Smooth muscle cell (in vitro differentiated cells): ENCODE data around the gene PCLO. TPM values are rescaled to one million over a fixed set of nuclear protein-coding genes. Genes with fewer than 3 reads are reported as not detected.

Experiments
- DNase-seq: peaks from one replicate; lab custom pipeline; 2025; ENCODE audit not compliant: unreplicated experiment; lab: John Stamatoyannopoulos, UW
- H2AFZ ChIP-seq: fragments of 200-600 bp; sonication (generic); 2 replicates; pipeline ENCODE4 v1.6.0; 2016; ENCODE audit warnings: antibody characterized with exemption, low read depth, mild to moderate bottlenecking
- H3F3A ChIP-seq: fragments of 200-600 bp; sonication (generic); 2 replicates; pipeline ENCODE4 v1.6.0; 2017; ENCODE audit warnings: antibody characterized with exemption, low read depth
- H3K27ac ChIP-seq: fragments of 200-600 bp; sonication (generic); 2 replicates; pipeline ENCODE4 v1.5.1; 2016; ENCODE audit warnings: low read depth, mild to moderate bottlenecking
- H3K27me3 ChIP-seq: fragments of 200-600 bp; sonication (generic); 2 replicates; pipeline ENCODE4 v1.6.1; 2016; ENCODE audit warnings: low read depth, mild to moderate bottlenecking
- H3K36me3 ChIP-seq: fragments of 200-600 bp; sonication (generic); 2 replicates; pipeline ENCODE4 v1.5.1; 2016; ENCODE audit warnings: low read depth
- H3K4me1 ChIP-seq: fragments of 200-600 bp; sonication (generic); 2 replicates; pipeline ENCODE4 v1.5.1; 2016; ENCODE audit warnings: low read depth
- H3K4me2 ChIP-seq: fragments of 200-600 bp; sonication (generic); 2 replicates; pipeline ENCODE4 v1.6.0; 2016; ENCODE audit warnings: mild to moderate bottlenecking
- H3K4me3 ChIP-seq: fragments of 200-600 bp; sonication (generic); 2 replicates; pipeline ENCODE4 v1.5.1; 2016; ENCODE audit warnings: mild to moderate bottlenecking
- H3K79me2 ChIP-seq: fragments of 200-600 bp; sonication (generic); 2 replicates; pipeline ENCODE4 v1.6.0; 2016; ENCODE audit warnings: low read depth, mild to moderate bottlenecking
- H3K9ac ChIP-seq: fragments of 200-600 bp; sonication (generic); 2 replicates; pipeline ENCODE4 v1.6.0; 2016; ENCODE audit warnings: low read depth
- H3K9me3 ChIP-seq: fragments of 200-600 bp; sonication (generic); replicated peaks from 2 replicates; pipeline ENCODE4 v1.5.1; 2016; ENCODE audit warnings: low read depth
- H4K20me1 ChIP-seq: fragments of 200-600 bp; sonication (generic); 2 replicates; pipeline ENCODE4 v1.6.0; 2016; ENCODE audit warnings: low read depth
- WGBS: methylation state at CpG from one replicate; pipeline ENCODE4 v1.1.7; 2016; ENCODE audit warnings: low lambda C conversion rate; 5-methylcytosine and 5-hydroxymethylcytosine counted together
- polyA plus RNA-seq: library from polyadenylated mRNA; unstranded; fragments of >200 nt; fragmentation: Nextera tagmentation; extraction: Ambion mirVana; gene quantifications from 2 replicates; pipeline ENCODE4 v1.2.1, GENCODE V29; 2016
- total RNA-seq: library from RNA; depleted of rRNA; stranded (reverse); fragments of >200 nt; gene quantifications from 2 replicates; pipeline ENCODE4 v1.2.3, GENCODE V29; 2014
- TF ChIP-seq, protein P1 (sequence below): fragments of 200-600 bp; sonication (generic); IDR thresholded peaks from 2 replicates; pipeline ENCODE4 v1.5.1; 2017; ENCODE audit warnings: borderline replicate concordance, mild to moderate bottlenecking, antibody characterized with exemption; ENCODE audit not compliant: insufficient read depth, poor library complexity, severe bottlenecking

PCLO gene
- total and polyA plus RNA-seq, 2 experiments from 2014 or later, result 0.42 to 1.9 TPM

GRCh38 chr7:83161186-83161585 is 1.5 kb downstream of the PCLO start:
- Histone ChIP-seq H3K36me3 (no peaks in the 10 kb centered on the region), H3K79me2 (no peaks in the 10 kb centered on the region), H3K9ac (no peak overlapping the region), H3K4me3 (peak overlapping the region; percentile 74), H3K27me3 (peaks cover 9% of the 10 kb centered on the region), H3K4me1 (peaks cover 10% of the 10 kb centered on the region), H3K4me2 (no peak overlapping the region), H2AFZ (no peak overlapping the region), H3K9me3 (no peaks in the 10 kb centered on the region), H4K20me1 (no peaks in the 10 kb centered on the region), H3F3A (peaks cover 4% of the 10 kb centered on the region), H3K27ac (no peak overlapping the region)
- WGBS, result 66% methylated on average over 4 of the region's 4 CpGs
- TF ChIP-seq, protein P1, sequence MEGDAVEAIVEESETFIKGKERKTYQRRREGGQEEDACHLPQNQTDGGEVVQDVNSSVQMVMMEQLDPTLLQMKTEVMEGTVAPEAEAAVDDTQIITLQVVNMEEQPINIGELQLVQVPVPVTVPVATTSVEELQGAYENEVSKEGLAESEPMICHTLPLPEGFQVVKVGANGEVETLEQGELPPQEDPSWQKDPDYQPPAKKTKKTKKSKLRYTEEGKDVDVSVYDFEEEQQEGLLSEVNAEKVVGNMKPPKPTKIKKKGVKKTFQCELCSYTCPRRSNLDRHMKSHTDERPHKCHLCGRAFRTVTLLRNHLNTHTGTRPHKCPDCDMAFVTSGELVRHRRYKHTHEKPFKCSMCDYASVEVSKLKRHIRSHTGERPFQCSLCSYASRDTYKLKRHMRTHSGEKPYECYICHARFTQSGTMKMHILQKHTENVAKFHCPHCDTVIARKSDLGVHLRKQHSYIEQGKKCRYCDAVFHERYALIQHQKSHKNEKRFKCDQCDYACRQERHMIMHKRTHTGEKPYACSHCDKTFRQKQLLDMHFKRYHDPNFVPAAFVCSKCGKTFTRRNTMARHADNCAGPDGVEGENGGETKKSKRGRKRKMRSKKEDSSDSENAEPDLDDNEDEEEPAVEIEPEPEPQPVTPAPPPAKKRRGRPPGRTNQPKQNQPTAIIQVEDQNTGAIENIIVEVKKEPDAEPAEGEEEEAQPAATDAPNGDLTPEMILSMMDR, result no peak
- no peak for DNase-seq

DNA sequence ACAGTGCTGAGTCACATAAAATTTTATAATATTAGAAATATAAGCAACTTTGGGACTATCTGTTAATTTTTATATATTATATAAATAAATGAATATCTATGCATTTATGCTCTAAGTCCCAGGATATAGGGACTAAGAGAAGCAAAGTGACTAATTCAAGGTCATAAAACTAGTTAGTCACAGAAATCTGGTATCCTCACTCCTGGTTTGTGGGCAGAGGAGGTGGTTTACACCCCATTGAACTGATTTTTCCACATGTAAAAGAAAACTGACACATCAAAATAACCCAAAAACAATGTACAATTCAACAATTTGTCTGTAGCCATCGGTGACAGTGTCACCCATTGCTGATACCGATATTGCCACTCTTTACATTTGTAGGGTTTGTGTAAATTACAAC is 3.0 kb downstream of the PCLO start:
- DNase-seq, result no peak
- Histone ChIP-seq H3F3A (peaks cover 4% of the 10 kb centered on the region), H3K4me1 (peaks cover 10% of the 10 kb centered on the region), H3K4me3 (no peak overlapping the region), H3K9me3 (no peaks in the 10 kb centered on the region), H3K9ac (no peak overlapping the region), H3K36me3 (no peaks in the 10 kb centered on the region), H3K4me2 (no peak overlapping the region), H3K27me3 (peaks cover 9% of the 10 kb centered on the region), H4K20me1 (no peaks in the 10 kb centered on the region), H2AFZ (no peak overlapping the region), H3K79me2 (no peaks in the 10 kb centered on the region), H3K27ac (no peak overlapping the region)
- 97% methylated on average over 2 of the region's 2 CpGs for WGBS
- TF ChIP-seq, protein P1, result no peak

GRCh38 chr7:83156006-83156405 is 6.7 kb downstream of the PCLO start:
- Histone ChIP-seq H3F3A (no peaks in the 10 kb centered on the region), H2AFZ (no peak overlapping the region), H3K9ac (no peak overlapping the region), H3K36me3 (no peaks in the 10 kb centered on the region), H3K4me2 (no peak overlapping the region), H3K27ac (no peak overlapping the region), H3K9me3 (no peaks in the 10 kb centered on the region), H3K4me1 (peaks cover 2% of the 10 kb centered on the region), H3K79me2 (no peaks in the 10 kb centered on the region), H3K27me3 (no peaks in the 10 kb centered on the region), H4K20me1 (no peaks in the 10 kb centered on the region), H3K4me3 (no peak overlapping the region)
- WGBS, result 98% methylated on average over 3 of the region's 3 CpGs
- DNase-seq, result no peak
- TF ChIP-seq, protein P1, result no peak

DNA sequence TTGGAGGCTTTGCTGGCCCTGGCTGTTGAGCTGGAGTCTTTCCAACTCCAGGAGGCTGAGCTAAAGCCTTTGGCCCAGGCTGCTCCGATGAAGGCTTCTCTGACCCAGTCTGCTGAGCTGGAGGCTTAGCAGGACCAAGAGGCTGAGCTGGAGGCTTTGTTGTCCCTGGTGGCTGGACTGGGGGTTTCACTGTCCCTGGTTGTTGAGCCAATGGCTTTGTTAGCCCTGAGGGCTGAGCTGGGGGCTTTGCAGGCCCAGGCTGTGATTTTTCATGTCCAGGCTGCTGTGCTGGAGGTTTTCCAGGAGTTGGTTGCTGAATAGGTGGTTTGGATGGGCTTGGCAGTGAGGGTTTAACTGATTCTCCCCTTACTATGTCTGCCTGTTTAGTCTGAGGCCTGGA is 7.3 kb downstream of the PCLO start:
- no peak overlapping the region for H3K4me3 ChIP-seq
- H3K9me3 ChIP-seq, result no peaks in the 10 kb centered on the region
- H3F3A ChIP-seq, result no peaks in the 10 kb centered on the region
- H2AFZ ChIP-seq, result no peak overlapping the region
- TF ChIP-seq, protein P1, result no peak
- no peaks in the 10 kb centered on the region for H3K27me3 ChIP-seq
- H3K4me2 ChIP-seq, result no peak overlapping the region
- no peaks in the 10 kb centered on the region for H3K4me1 ChIP-seq
- H3K9ac ChIP-seq, result no peak overlapping the region
- no peaks in the 10 kb centered on the region for H4K20me1 ChIP-seq
- no peaks in the 10 kb centered on the region for H3K36me3 ChIP-seq
- DNase-seq, result no peak
- WGBS, result 88% methylated on average over 1 of the region's 1 CpG
- H3K79me2 ChIP-seq, result no peaks in the 10 kb centered on the region
- no peak overlapping the region for H3K27ac ChIP-seq
